SJCRH30 (cell line): ENCODE data around the gene DNAAF1. TPM values are rescaled to one million over a fixed set of nuclear protein-coding genes. Genes with fewer than 3 reads are reported as not detected.
A peak's percentile ranks its signal among the peaks of the same experiment; 100 is the strongest.

ENCODE experiments used
- DNase-seq, 2 experiments: peaks; one replicate each; pipeline ENCODE4 v3.0.0-alpha.2; 2015 to 2020
- H3K27ac ChIP-seq: fragments of 250-450 bp; sonication (Bioruptor Pico); 2 replicates; pipeline ENCODE4 v1.5.1; 2020; ENCODE audit warnings: mild to moderate bottlenecking, moderate library complexity
- H3K27me3 ChIP-seq: fragments of 250-450 bp; sonication (Bioruptor Pico); 2 replicates; pipeline ENCODE4 v1.5.1; 2020; ENCODE audit warnings: mild to moderate bottlenecking, moderate library complexity
- H3K36me3 ChIP-seq: fragments of 250-450 bp; sonication (Bioruptor Pico); 2 replicates; pipeline ENCODE4 v1.5.1; 2020; ENCODE audit warnings: mild to moderate bottlenecking, moderate library complexity
- H3K4me1 ChIP-seq: fragments of 250-450 bp; sonication (Bioruptor Pico); 2 replicates; pipeline ENCODE4 v1.5.1; 2020; ENCODE audit warnings: mild to moderate bottlenecking, moderate library complexity
- H3K4me3 ChIP-seq: fragments of 250-450 bp; sonication (Bioruptor Pico); 2 replicates; pipeline ENCODE4 v1.5.1; 2020; ENCODE audit warnings: mild to moderate bottlenecking, moderate library complexity
- H3K9me3 ChIP-seq: fragments of 250-450 bp; sonication (Bioruptor Pico); replicated peaks from 2 replicates; pipeline ENCODE4 v1.5.1; 2020; ENCODE audit warnings: mild to moderate bottlenecking, moderate library complexity
- total RNA-seq: library from RNA; depleted of rRNA; stranded (reverse); fragments of >200 nt; shearing (Covaris generic); gene quantifications from 2 replicates; pipeline ENCODE4 v1.2.3, GENCODE V29; 2014

DNAAF1 gene
- total RNA-seq, 1 experiment from 2014 or later, result 0.18 TPM

GRCh38 chr16:84161037-84161436 lies 15.9 kb downstream of the DNAAF1 start:
- Histone ChIP-seq H3K36me3 (no peaks in the 10 kb centered on the region), H3K4me3 (no peak overlapping the region), H3K4me1 (no peaks in the 10 kb centered on the region), H3K27me3 (peaks cover 3% of the 10 kb centered on the region; the same call in 1 of the 2 replicates), H3K27ac (no peak overlapping the region), H3K9me3 (no peaks in the 10 kb centered on the region)
- peak; percentile 50 to 57 for DNase-seq

GRCh38 chr16:84161801-84162200 lies 16.7 kb downstream of the DNAAF1 start:
- Histone ChIP-seq H3K27ac (no peak overlapping the region), H3K4me3 (no peak overlapping the region), H3K9me3 (no peaks in the 10 kb centered on the region), H3K36me3 (no peaks in the 10 kb centered on the region), H3K4me1 (no peaks in the 10 kb centered on the region), H3K27me3 (peaks cover 3% of the 10 kb centered on the region; the same call in 1 of the 2 replicates)
- no peak for DNase-seq

DNA sequence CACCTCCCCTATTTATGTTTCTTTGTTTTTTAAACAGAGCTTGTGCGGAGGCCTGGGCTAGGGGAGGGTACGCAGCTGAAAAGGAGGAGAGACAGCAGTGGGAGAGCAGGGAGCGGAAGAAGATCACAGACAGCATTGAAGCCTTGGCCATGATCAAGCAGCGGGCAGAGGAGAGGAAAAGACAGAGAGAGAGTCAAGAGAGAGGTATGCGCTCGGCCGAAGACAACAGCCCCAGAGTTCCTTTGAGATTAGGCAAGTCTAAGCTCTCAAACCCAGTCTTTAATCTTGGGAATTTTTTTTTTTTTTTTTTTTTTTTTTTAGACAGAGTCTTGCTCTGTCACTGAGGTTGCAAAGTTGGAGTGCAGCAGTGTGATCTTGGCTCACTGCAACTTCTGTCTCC lies 20.6 kb downstream of the DNAAF1 start:
- Histone ChIP-seq H3K27ac (no peak overlapping the region), H3K4me1 (no peaks in the 10 kb centered on the region), H3K4me3 (no peak overlapping the region), H3K9me3 (no peaks in the 10 kb centered on the region), H3K27me3 (no peaks in the 10 kb centered on the region), H3K36me3 (no peaks in the 10 kb centered on the region)
- DNase-seq, result no peak

- Histone ChIP-seq H3K4me1 (no peaks in the 10 kb centered on the region), H3K27ac (no peak overlapping the region), H3K4me3 (no peak overlapping the region), H3K36me3 (no peaks in the 10 kb centered on the region), H3K27me3 (no peaks in the 10 kb centered on the region), H3K9me3 (no peaks in the 10 kb centered on the region)
- DNase-seq, result no peak
These were observed 21.9 kb downstream of the DNAAF1 start for GRCh38 chr16:84166796-84167695.

DNA sequence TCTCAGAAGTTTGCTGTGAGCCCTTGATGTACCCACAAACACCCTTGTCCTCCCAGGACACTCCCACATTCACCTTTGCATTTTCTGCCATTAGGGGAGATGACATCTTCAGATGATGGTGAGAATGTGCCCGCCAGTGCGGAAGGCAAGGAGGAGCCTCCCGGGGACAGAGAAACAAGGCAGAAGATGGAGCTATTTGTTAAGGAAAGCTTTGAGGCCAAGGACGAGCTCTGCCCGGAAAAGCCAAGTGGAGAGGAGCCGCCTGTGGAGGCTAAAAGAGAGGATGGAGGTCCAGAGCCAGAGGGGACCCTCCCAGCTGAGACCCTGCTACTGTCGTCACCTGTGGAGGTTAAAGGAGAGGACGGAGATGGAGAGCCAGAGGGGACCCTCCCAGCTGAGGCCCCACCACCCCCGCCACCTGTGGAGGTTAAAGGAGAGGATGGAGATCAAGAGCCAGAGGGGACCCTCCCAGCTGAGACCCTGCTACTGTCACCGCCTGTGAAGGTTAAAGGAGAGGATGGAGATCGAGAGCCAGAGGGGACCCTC lies 24.7 kb downstream of the DNAAF1 start:
- Histone ChIP-seq H3K9me3 (no peaks in the 10 kb centered on the region), H3K27me3 (no peaks in the 10 kb centered on the region), H3K4me3 (no peak overlapping the region), H3K27ac (no peak overlapping the region), H3K36me3 (no peaks in the 10 kb centered on the region), H3K4me1 (no peaks in the 10 kb centered on the region)
- DNase-seq, result no peak

GRCh38 chr16:84174396-84174795 lies 29.3 kb downstream of the DNAAF1 start:
- Histone ChIP-seq H3K27me3 (no peaks in the 10 kb centered on the region), H3K36me3 (peaks cover 3% of the 10 kb centered on the region; the same call in 1 of the 2 replicates), H3K4me1 (no peaks in the 10 kb centered on the region), H3K4me3 (no peak overlapping the region), H3K9me3 (no peaks in the 10 kb centered on the region), H3K27ac (no peak overlapping the region)
- no peak for DNase-seq

DNA sequence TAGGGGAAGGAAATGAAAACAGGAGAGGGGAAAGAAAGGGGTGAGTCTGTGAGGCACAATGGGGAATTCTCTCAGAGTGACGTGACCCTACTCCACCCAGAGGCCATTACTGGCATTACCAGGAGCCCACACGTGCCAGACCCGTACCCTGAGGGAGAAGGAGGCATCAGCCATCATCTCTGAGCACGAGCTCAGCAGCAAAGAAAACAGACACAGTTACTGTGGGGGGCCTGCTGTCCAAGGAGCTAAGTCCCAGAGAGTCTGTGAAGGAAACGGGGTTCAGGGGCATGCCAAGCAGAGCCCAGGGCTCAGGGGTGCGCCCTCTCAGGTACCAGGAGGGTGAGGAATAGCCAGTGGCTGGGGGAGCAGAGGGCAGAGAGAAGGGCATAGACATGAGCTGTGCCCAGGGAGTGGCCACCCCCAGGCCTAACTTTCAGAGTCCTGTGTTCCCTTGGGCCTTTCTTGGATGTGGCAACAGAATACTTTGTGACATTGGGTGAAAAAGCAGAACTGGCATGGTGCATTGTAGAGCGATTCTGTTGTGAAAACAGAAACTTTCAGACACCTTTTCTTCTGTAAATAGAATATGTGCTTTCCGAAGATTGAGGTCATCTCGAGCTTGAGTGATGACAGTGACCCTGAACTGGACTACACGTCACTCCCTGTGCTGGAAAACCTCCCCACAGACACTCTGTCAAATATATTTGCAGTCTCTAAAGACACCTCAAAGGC lies 30.4 kb downstream of the DNAAF1 start:
- Histone ChIP-seq H3K4me1 (no peaks in the 10 kb centered on the region), H3K36me3 (peaks cover 3% of the 10 kb centered on the region; the same call in 1 of the 2 replicates), H3K27ac (no peak overlapping the region), H3K9me3 (no peaks in the 10 kb centered on the region), H3K27me3 (no peaks in the 10 kb centered on the region), H3K4me3 (no peak overlapping the region)
- peak; percentile 48 to 71 for DNase-seq

GRCh38 chr16:84176192-84177053 lies 31.3 kb downstream of the DNAAF1 start:
- Histone ChIP-seq H3K27me3 (no peaks in the 10 kb centered on the region), H3K27ac (no peak overlapping the region), H3K4me3 (no peak overlapping the region), H3K36me3 (peaks cover 3% of the 10 kb centered on the region; the same call in 1 of the 2 replicates), H3K4me1 (no peaks in the 10 kb centered on the region), H3K9me3 (no peaks in the 10 kb centered on the region)
- no peak for DNase-seq

DNA sequence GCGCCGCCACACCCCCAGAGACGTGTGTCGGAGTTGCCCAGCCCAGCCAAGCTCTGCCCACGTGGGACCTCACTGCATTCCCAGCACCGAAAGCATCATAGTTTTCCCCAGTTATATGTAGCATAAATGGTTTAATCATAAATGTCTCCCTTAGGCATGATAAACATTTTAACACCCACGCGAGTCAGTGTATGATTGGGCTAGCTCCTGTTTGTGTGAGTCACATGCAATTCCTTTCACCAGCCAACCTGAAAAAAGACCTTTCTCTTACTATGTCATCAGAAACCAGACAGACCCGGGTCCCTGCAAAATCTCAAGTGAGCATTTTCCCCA lies 32.6 kb downstream of the DNAAF1 start:
- H3K9me3 ChIP-seq, result no peaks in the 10 kb centered on the region
- H3K27me3 ChIP-seq, result no peaks in the 10 kb centered on the region
- no peaks in the 10 kb centered on the region for H3K4me1 ChIP-seq
- H3K4me3 ChIP-seq, result no peak overlapping the region
- no peak overlapping the region for H3K27ac ChIP-seq
- H3K36me3 ChIP-seq, result peaks cover 3% of the 10 kb centered on the region; the same call in 1 of the 2 replicates
- no peak for DNase-seq

GRCh38 chr16:84178146-84178765 lies 33.1 kb downstream of the DNAAF1 start:
- Histone ChIP-seq H3K4me3 (no peak overlapping the region), H3K9me3 (no peaks in the 10 kb centered on the region), H3K4me1 (no peaks in the 10 kb centered on the region), H3K27ac (no peak overlapping the region), H3K27me3 (no peaks in the 10 kb centered on the region), H3K36me3 (peaks cover 3% of the 10 kb centered on the region; the same call in 1 of the 2 replicates)
- no peak for DNase-seq

- DNase-seq, result no peak
- no peaks in the 10 kb centered on the region for H3K27me3 ChIP-seq
- no peak overlapping the region for H3K4me3 ChIP-seq
- peaks cover 3% of the 10 kb centered on the region; the same call in 1 of the 2 replicates for H3K36me3 ChIP-seq
- no peaks in the 10 kb centered on the region for H3K4me1 ChIP-seq
- no peaks in the 10 kb centered on the region for H3K9me3 ChIP-seq
- H3K27ac ChIP-seq, result no peak overlapping the region
These were observed 33.9 kb downstream of the DNAAF1 start for GRCh38 chr16:84178892-84179611.

GRCh38 chr16:84179612-84180320 lies 34.7 kb downstream of the DNAAF1 start:
- Histone ChIP-seq H3K36me3 (peaks cover 3% of the 10 kb centered on the region; the same call in 1 of the 2 replicates), H3K27me3 (no peaks in the 10 kb centered on the region), H3K9me3 (no peaks in the 10 kb centered on the region), H3K4me3 (no peak overlapping the region), H3K27ac (no peak overlapping the region), H3K4me1 (no peaks in the 10 kb centered on the region)
- DNase-seq, result no peak

- no peak for DNase-seq
- H3K9me3 ChIP-seq, result no peaks in the 10 kb centered on the region
- H3K4me1 ChIP-seq, result no peaks in the 10 kb centered on the region
- H3K27ac ChIP-seq, result no peak overlapping the region
- no peak overlapping the region for H3K4me3 ChIP-seq
- H3K36me3 ChIP-seq, result peaks cover 3% of the 10 kb centered on the region; the same call in 1 of the 2 replicates
- no peaks in the 10 kb centered on the region for H3K27me3 ChIP-seq
These were observed 35.5 kb downstream of the DNAAF1 start for GRCh38 chr16:84180519-84181140.
